Measurements from ENCODE around the gene LARP1B.
"Not testable (repeated sequence)": the region's sequence is repeated elsewhere in the genome, so short reads cannot be mapped to it uniquely, and the experiment has no call there.

LARP1B gene

GRCh38 chr4:128135391-128135790, 74.3 kb downstream of the LARP1B start:
- H3K27me3 Mint-ChIP-seq (ENCODE audit: low read depth, poor library complexity) = no peaks in the 10 kb centered on the region
- H3K27ac Mint-ChIP-seq = no peak overlapping the region
- DNase-seq = no peak
- H3K9me3 Mint-ChIP-seq = peaks cover 26% of the 10 kb centered on the region
- TF ChIP-seq, protein P1, sequence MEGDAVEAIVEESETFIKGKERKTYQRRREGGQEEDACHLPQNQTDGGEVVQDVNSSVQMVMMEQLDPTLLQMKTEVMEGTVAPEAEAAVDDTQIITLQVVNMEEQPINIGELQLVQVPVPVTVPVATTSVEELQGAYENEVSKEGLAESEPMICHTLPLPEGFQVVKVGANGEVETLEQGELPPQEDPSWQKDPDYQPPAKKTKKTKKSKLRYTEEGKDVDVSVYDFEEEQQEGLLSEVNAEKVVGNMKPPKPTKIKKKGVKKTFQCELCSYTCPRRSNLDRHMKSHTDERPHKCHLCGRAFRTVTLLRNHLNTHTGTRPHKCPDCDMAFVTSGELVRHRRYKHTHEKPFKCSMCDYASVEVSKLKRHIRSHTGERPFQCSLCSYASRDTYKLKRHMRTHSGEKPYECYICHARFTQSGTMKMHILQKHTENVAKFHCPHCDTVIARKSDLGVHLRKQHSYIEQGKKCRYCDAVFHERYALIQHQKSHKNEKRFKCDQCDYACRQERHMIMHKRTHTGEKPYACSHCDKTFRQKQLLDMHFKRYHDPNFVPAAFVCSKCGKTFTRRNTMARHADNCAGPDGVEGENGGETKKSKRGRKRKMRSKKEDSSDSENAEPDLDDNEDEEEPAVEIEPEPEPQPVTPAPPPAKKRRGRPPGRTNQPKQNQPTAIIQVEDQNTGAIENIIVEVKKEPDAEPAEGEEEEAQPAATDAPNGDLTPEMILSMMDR (IDR thresholded peaks at IDR 0.05) = no peak
- no peaks in the 10 kb centered on the region for H3K4me1 Mint-ChIP-seq
- peaks cover 52% of the 10 kb centered on the region for H3K36me3 Mint-ChIP-seq (ENCODE audit: low read depth)
- no peak overlapping the region for H3K4me3 Mint-ChIP-seq

DNA sequence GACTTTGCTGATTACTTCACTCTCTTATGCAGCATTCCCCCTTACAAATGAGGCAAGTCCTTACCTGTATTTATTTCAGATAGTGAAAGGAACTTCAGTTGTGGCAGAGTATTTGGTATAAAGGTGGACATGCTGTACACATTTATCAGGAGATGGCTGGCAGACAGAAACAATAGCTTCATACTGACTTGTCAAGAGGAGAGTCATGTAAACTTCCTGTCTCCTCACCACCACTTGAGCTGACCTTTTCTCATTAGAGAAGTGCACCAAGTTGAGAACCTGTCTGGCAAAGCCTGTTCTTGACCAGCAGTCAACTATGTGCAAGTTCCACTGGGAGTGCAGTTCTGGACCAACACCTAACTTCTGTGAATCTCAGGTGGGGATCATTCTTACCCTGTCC, 80.8 kb downstream of the LARP1B start:
- H3K9me3 Mint-ChIP-seq = peaks cover 7% of the 10 kb centered on the region
- peaks cover 51% of the 10 kb centered on the region for H3K36me3 Mint-ChIP-seq (ENCODE audit: low read depth)
- DNase-seq = no peak
- no peak overlapping the region for H3K27ac Mint-ChIP-seq
- no peaks in the 10 kb centered on the region for H3K4me1 Mint-ChIP-seq
- H3K27me3 Mint-ChIP-seq (ENCODE audit: low read depth, poor library complexity) = no peaks in the 10 kb centered on the region
- no peak overlapping the region for H3K4me3 Mint-ChIP-seq
- TF ChIP-seq, protein P1 (IDR thresholded peaks at IDR 0.05) = no peak

DNA sequence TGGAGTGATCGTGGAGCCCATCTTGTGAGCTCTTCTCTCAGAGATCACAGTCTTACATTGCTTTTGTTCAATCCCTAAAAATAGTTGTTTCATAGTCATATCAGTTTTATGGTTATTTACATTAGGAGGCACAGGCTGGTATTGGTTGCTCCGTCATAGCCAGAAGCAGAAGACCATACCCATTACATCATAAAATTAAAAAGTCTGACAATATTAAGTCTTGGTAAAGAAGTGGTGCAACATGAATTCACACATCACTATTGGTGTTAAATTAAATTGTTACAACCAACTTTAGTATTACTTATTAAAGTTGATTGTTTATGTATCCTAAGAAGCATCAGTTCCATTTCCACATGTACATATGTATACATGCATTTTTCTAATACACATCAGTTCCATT, 84.6 kb downstream of the LARP1B start:
- DNase-seq = no peak
- H3K27ac Mint-ChIP-seq = no peak overlapping the region
- peaks cover 7% of the 10 kb centered on the region for H3K9me3 Mint-ChIP-seq
- H3K27me3 Mint-ChIP-seq (ENCODE audit: low read depth, poor library complexity) = no peaks in the 10 kb centered on the region
- no peak overlapping the region for H3K4me3 Mint-ChIP-seq
- TF ChIP-seq, protein P1 (IDR thresholded peaks at IDR 0.05) = no peak
- no peaks in the 10 kb centered on the region for H3K4me1 Mint-ChIP-seq
- H3K36me3 Mint-ChIP-seq (ENCODE audit: low read depth) = peaks cover 51% of the 10 kb centered on the region

DNA sequence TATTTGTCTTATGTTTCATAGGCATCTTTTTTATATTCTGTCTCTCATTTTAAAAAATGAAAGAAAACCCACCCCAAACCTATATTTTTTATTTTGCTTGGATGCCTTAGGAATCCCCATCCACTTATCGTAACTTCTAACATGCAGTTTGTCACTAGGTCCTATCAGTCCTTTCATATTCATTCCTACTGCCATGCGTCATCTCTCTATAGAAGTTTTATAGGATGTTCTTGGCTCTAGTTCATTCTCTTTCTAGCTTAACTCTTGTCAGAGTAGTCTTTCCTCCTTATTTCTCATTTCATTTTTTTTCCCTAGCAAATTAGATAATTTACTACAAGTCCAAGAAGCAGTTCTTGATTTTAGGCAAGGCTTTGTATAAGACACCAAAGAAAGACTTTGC, 92.7 kb downstream of the LARP1B start:
- Mint-ChIP-seq H3K36me3 (ENCODE audit: low read depth) (peaks cover 57% of the 10 kb centered on the region), H3K27me3 (ENCODE audit: low read depth, poor library complexity) (no peaks in the 10 kb centered on the region), H3K9me3 (peaks cover 20% of the 10 kb centered on the region), H3K4me3 (no peak overlapping the region), H3K27ac (no peak overlapping the region), H3K4me1 (no peaks in the 10 kb centered on the region)
- no peak for DNase-seq
- TF ChIP-seq, protein P1 (IDR thresholded peaks at IDR 0.05) = no peak

DNA sequence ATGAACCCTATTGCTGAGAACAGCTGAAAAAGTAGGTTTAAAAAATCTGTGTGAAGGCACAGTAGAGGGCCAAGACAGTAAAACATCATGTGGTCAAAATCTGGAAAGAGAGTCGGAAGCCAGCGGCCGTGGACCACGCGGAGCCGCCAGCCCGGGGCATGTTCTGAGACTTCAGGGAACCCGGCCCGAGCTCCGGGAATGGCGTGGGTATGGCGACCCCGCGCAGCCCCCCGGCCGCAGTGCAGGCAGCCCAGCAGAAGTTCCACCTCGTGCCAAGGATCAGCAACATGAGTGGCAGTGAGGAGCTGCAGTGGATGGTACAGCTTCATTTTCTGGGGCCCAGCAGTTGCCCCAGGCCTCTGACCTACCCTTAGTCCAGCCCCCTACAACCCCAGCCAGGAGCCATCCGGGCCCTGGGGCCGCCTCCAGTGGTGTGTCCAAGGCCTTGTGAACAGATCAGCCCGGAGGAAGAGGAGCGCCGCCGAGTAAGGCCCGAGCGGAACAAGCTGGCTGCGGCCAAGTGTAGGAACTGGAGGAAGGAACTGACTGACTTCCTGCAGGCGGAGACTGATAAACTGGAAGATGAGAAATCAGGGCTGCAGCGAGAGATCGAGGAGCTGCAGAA, 94.2 kb downstream of the LARP1B start:
- TF ChIP-seq, protein P1 (IDR thresholded peaks at IDR 0.05) = no peak
- H3K27me3 Mint-ChIP-seq (ENCODE audit: low read depth, poor library complexity) = no peaks in the 10 kb centered on the region
- no peak overlapping the region for H3K27ac Mint-ChIP-seq
- peaks cover 52% of the 10 kb centered on the region for H3K36me3 Mint-ChIP-seq (ENCODE audit: low read depth)
- no peaks in the 10 kb centered on the region for H3K4me1 Mint-ChIP-seq
- no peak for DNase-seq
- H3K4me3 Mint-ChIP-seq = no peak overlapping the region
- peaks cover 20% of the 10 kb centered on the region for H3K9me3 Mint-ChIP-seq

DNA sequence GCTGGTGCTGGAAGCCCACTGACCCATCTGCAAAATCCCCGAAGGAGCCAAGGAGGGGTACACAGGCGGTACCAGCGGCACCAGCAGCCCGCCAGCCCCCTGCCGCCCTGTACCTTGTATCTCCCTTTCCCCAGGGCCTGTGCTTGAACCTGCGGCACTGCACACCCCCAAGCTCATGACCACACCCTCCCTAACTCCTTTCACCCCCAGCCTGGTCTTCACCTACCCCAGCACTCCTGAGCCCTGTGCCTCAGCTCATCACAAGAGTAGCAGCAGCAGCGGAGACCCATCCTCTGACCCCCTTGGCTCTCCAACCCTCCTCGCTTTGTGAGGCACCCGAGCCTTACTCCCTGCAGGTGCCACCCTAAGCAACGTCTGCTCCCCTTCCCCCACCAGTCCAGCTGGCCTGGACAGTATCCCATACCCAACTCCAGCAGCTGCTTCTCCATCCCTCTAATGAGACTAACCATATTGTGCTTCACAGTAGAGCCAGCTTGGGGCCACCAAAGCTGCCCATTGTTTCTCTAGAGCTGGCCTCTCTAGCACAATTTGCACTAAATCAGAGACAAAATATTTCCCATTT, 94.9 kb downstream of the LARP1B start:
- TF ChIP-seq, protein P1 (IDR thresholded peaks at IDR 0.05) = no peak

GRCh38 chr4:128156472-128156871, 95.4 kb downstream of the LARP1B start:
- H3K9me3 Mint-ChIP-seq = peaks cover 20% of the 10 kb centered on the region
- not testable (repeated sequence) for H3K27me3 Mint-ChIP-seq (ENCODE audit: low read depth, poor library complexity); H3K4me3 Mint-ChIP-seq; H3K27ac Mint-ChIP-seq; H3K4me1 Mint-ChIP-seq; DNase-seq
- H3K36me3 Mint-ChIP-seq (ENCODE audit: low read depth) = peaks cover 48% of the 10 kb centered on the region

More for the DNA sequence above, 94.9 kb downstream of the LARP1B start:
- no peak for DNase-seq
- Mint-ChIP-seq H3K36me3 (ENCODE audit: low read depth) (peaks cover 52% of the 10 kb centered on the region), H3K4me1 (no peaks in the 10 kb centered on the region), H3K4me3 (no peak overlapping the region), H3K9me3 (peaks cover 20% of the 10 kb centered on the region), H3K27ac (no peak overlapping the region), H3K27me3 (ENCODE audit: low read depth, poor library complexity) (no peaks in the 10 kb centered on the region)

All from nephron progenitor cell (in vitro differentiated cells).